ENCODE data around the gene ALOX12B. TPM values are rescaled to one million over a fixed set of nuclear protein-coding genes. Genes with fewer than 3 reads are reported as not detected.
A peak's percentile ranks its signal among the peaks of the same experiment; 100 is the strongest.

ALOX12B gene
- polyA plus RNA-seq (ENCODE audit: insufficient read depth in 1 of 5, insufficient read length in 5 of 5, low replicate concordance in 1 of 5), result under 1 TPM in 1 of 5 donors, not detected in 4; 0.06 TPM
- long read RNA-seq, donor 1, result 0 reads
- long read RNA-seq, donor 2, result 0 reads
- long read RNA-seq, donor 3, result 0 reads
- long read RNA-seq, donor 4, result 0 reads
- long read RNA-seq, donor 5, result 0 reads
- long read RNA-seq, donor 6, result 0 reads
- long read RNA-seq, donor 7, result 0 reads
- long read RNA-seq, donor 8, result 0 reads

DNA sequence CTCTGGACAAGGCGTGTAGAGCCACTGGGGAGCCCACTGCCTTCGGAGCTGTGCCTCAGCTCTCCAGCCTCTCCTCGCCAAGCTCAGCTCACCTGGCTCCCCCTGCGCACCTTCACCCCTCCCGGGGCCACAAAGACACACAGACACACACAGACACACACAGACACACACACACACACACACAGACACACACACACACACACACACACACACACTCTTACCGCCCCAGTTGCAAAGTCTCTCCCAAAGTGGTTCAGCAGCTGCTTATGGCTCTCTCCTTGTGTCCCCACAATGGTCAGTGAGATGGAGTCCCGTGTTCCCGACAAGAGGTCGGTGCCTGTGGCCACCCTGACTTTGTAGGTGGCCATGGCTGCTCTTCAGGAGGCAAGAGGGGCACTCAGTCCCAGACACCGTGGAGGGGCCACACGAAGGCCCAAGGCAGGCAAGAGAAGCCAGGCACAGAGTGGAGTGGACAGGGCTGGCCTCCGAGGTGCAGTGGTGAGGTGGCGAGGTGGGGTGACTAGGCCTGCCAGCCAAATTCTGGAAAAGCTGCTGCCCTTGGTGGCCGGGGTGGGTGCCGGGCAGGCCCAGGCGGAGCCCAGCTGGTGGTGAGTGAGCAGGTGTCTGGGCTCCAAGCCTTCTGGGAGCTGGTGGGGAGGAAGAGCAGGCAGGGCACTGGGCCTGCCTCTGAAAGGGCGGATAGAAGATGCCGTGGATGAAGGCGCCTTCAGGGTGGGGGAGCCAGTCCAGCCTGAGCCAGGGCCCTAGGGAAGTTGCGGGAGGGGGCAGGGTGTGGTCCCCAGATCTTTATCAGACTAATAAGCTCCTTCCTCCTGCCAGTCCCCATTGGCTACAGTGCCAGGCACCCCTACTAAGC lies at the start of gene ALOX12B:
Gene ALOX12B, minus strand, starts transcription at position 642 of the 877 bp plus-strand sequence. Its CDS starts 274 bp downstream, at position 368.
- no peak for DNase-seq

DNA sequence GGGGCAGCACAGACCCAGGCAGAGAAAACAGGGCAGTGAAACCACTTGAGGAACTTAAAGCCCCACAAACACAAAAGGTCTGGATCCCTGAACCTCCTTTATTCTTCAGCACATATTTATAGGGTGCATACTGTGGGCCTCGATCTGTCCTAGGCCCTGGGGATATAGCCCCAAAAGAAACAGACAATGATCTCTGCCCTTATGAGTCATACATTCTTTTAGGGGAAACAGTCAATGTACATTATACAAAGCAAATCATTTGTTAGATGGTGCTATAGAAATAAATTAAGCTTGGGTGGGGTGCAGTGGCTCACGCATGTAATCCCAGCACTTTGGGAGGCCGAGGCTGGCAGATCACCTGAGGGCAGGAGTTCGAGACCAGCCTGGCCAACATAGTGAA lies 46.4 kb upstream of the ALOX12B start:
- no peak for DNase-seq

- no peak for DNase-seq
Observed at GRCh38 chr17:8133399-8133798, 45.9 kb upstream of the ALOX12B start.

DNA sequence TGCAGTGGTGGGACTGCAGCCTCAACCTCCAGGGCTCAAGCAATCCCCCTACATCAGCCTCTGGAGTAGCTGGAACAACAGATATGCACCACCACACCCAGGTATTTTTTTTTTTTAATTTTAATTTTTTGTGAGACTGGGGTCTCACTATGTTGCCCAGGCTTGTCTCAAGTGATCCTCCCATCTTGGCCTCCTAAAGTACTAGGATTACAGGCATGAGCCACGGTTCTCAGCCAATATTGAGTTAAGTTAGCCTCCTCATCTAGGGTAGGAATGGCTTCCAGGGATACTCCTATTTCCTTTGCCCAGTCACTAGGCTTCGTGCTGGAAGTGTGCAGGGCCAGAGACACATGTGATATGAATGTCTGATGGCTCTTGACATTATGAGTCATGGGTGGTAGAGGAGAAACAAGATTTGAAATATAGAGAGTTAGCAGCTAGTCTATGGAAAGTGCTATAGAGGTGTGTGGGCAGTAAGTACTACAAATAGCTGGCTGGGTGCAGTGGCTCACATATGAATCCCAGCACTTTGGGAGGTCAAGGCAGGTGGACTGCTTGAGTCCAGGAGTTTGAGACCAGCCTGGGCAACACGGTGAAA lies 44.4 kb upstream of the ALOX12B start:
- no peak for DNase-seq

DNA sequence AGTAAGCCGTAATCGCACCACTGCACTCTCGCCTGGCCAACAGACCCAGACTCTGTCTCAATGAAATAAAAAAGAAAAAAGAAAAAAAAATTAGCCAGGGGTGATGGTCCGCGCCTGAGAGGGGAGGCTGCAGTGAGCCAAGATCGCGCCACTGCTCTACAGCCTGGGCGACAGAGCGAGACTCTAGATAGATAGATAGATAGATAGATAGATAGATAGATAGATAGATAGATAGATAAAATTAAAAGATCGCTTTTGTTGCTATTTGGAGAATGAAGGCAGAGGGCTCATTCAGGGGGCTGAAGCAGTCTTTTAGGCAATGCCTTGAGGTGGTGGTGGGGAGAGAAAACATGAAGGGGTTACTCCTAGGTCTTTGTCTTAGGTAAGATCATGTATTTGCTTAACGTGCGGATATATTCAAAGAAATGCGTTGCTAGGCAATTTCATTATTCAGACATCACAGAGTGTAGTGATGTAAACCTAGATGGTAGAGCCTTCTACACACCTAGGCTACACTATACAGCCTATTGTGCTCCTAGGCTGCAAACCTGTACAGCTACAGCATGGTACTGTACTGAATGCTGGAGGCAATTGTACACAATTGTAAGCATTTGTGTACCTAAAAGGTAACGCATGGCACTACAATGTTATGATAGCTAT lies 40.7 kb upstream of the ALOX12B start:
- no peak for DNase-seq

DNA sequence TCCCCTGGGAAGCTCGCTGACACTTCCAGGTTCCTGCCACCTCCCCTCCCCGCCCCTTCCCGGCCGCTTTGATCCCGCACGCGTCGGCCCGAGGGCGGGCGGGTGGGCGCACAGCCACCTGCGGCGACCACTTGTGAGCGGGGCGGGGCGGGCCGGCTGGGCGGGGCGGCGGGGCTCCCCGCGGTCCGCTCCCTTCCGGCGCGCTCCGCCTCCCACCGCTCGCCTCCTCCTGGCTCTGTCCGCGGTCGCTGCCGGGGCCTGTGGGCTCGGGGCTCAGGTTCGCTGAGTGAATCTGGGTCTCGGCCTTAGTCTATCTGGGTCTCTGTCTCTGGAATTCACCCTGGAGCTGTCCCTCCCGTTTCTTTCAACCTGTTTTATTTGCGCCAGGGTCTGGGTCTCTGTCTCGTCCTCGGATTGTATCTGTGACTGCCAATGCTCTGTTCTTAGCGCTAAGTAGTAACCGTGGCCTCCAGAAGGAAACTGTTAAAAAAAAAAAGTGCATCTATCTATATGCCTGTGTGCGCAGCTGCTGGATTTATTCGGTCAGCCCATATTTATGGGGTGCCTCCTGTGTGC lies 39.1 kb upstream of the ALOX12B start:
- DNase-seq, result peak in 1 of 2 donors; percentile 64

- no peak for DNase-seq
Observed at GRCh38 chr17:8125947-8126490, 38.5 kb upstream of the ALOX12B start.

- DNase-seq, result peak; percentile 75 to 86
Observed at GRCh38 chr17:8125154-8125946, 37.8 kb upstream of the ALOX12B start.

GRCh38 chr17:8124350-8125153 lies 37.0 kb upstream of the ALOX12B start:
- no peak for DNase-seq

DNA sequence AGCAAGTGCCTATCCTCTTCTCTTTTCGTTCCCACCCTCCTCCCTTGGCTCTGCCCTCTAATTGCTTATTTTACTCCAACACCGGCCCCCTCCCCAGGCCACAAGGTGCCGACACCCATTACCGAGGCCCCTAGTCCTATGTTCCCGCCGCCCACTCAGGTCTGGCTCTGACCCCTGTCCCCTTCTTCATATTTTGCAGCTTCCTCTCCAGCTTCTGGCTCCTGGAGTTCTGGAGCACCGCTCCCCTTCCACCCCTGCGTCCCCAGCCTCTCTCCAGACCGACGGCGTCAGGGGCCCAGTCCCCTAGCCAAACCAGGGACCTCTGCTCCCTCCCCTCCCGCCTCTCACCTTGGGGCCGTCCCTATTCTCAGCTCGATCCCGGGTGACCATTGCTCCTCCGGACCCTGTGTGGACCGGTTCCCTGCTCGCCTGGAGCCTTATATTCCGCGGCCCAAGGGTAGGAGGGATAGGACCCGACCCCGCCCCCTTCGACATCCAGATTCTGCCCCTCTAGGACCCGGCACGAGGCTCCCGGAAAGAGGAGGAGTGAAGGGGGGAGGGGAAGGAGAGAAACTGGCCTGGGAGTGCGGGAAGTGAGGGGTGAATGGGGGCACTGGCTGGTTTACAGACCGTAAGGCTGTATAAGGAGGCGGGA lies 36.3 kb upstream of the ALOX12B start, which contains the start of gene HES7:
Gene HES7, minus strand, starts transcription at position 412 of the 655 bp plus-strand sequence. Its CDS starts 22 bp downstream, at position 390.
- peak in 1 of 2 donors; percentile 23 for DNase-seq

GRCh38 chr17:8122924-8123694 lies 35.6 kb upstream of the ALOX12B start:
- peak in 1 of 2 donors; percentile 15 for DNase-seq

GRCh38 chr17:8122422-8122923 lies 35.0 kb upstream of the ALOX12B start:
- DNase-seq, result no peak

DNA sequence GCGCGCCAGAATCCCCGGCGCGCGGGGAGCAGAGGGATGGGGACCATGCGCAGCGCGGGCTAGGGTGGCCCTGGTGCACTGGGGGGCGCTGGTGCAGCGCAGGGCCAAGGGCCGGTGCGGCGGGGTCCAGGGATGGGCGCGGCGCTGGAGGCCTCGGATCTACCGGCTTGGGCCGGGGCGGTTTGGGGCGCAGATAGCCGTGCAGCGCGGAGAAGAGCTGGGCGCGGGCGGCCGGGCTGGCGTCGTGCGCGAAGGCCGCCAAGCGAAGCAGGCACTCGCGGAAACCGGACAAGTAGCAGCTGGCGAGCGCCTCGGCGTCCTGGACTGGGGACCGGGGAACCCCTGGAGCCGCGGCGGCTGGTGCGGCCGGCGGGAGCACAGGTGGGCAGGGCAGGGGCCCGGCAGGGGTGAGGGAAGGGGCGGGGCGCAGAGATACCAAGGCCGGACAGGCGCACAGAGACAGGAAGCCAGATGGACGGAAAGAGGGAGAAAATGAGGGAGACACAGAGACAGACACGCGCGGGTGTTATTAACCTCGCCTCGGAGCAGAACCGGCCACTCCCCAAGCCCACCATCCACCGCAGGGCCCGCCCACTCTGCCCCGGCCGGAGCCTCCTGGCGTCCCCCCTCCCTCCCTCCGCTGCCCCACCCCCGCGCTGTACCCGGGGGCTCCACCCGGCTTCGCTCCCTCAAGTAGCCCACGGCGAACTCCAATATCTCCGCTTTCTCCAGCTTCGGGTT lies 34.3 kb upstream of the ALOX12B start:
- DNase-seq, result peak in 1 of 2 donors; percentile 56

GRCh38 chr17:8121407-8121680 lies 33.8 kb upstream of the ALOX12B start:
- DNase-seq, result no peak

DNA sequence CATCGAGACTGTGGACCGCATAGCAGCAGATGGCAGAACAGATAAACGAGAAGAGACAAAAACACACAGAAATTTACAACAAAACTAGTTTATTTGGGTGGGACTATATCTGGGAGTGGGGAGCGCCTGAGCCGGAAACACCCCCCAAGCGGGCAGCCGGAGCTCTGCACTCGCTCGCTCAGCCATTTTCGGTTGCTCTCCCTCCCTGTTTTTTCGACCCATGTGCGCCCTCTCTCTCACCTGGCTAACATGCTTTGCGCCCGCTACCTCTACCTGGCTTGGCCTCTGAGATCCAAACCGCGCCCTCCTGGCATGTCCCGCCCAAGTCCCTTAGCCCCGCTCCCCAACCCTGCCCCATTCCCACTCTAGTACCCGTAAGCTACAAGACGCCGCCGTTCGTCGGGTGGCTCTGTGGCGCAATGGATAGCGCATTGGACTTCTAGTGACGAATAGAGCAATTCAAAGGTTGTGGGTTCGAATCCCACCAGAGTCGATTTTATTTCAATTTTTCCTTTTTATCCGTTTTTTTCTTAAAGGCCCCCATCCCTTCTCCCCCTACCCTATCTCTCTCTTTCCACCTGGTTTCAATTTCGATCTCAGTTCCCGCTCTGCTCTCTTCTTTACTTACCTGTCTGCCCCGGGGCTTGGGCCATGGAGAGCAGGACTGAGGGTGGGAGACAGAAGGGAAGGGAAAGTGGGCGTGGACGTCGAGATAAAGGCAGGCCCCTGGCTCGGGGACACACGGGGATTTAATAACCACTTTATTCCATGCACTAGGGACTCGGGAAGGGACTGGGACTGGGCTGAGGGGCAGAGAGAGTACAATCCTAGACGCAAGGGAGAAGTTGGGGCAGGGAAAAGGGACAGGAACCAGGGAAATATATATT lies 33.2 kb upstream of the ALOX12B start:
- peak in 1 of 2 donors; percentile 39 for DNase-seq
